ENCODE data around the gene NKD1.

NKD1 gene

DNA sequence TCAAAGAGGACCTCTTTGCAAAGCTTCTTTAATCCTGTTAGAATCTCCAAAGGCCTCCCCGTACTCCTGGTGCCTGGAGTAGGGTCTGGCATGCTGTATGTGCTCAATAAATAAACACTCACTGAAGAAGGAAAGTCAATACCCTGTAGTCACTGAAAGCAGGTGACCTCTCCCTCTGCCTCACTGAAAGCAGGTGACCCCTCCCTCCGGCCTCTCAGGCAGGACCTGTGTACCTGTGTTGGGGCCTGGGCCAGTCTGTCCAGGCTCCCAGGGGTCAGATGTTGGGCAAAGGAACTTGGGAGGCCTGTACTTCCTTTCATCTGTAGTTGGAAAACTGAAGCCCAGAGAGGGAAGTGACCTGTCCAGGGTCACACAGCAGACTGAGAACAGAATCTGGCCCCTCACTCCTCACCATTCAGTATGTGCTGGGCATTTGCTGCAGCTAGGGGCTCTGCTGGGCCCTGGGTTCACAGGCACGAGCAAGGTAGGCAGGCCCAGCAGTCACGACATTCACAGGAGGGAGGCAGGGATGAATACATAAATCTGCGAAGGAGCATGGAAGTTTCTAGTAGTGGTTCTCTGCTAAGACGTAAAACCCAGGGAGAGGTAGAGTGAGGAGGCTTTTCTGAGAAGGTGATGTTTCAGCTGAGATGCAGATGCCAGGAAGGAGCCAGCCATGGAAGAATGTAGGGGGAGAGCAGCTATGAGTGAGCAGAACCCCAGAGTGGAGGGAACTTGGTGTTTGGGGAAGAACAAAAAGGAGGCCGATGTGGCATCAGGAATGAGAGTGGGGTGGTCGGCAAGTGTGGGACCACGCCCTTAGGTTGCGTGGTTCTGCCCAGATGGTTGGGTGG is 64.0 kb downstream of the NKD1 start:
- DNase-seq (ENCODE audit: low read depth in 2 of 3, low spot score in 2 of 3), result no peak

DNA sequence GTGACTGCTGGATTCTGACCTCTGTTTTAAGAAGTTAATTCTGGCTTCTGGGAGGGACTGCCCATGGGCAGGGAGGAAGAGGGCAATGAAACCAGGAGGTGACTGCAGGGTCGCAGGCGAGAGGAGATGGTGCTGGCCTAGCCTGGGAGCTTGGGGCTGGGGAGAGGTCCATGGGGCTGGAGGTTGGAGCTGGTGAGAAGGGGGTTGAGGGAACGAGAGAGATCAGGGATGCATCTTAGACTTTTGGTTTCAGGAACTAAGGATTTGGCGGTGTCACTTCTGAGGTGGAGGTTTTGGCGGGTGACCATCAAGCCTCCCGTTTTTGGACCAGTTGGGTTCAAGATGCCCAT is 64.6 kb downstream of the NKD1 start:
- DNase-seq (ENCODE audit: low read depth in 2 of 3, low spot score in 2 of 3), result no peak

GRCh38 chr16:50613281-50613963 is 65.2 kb downstream of the NKD1 start:
- no peak for DNase-seq (ENCODE audit: low read depth in 2 of 3, low spot score in 2 of 3)

- DNase-seq (ENCODE audit: low read depth in 2 of 3, low spot score in 2 of 3), result no peak
Observed at GRCh38 chr16:50613964-50614474, 65.8 kb downstream of the NKD1 start.

DNA sequence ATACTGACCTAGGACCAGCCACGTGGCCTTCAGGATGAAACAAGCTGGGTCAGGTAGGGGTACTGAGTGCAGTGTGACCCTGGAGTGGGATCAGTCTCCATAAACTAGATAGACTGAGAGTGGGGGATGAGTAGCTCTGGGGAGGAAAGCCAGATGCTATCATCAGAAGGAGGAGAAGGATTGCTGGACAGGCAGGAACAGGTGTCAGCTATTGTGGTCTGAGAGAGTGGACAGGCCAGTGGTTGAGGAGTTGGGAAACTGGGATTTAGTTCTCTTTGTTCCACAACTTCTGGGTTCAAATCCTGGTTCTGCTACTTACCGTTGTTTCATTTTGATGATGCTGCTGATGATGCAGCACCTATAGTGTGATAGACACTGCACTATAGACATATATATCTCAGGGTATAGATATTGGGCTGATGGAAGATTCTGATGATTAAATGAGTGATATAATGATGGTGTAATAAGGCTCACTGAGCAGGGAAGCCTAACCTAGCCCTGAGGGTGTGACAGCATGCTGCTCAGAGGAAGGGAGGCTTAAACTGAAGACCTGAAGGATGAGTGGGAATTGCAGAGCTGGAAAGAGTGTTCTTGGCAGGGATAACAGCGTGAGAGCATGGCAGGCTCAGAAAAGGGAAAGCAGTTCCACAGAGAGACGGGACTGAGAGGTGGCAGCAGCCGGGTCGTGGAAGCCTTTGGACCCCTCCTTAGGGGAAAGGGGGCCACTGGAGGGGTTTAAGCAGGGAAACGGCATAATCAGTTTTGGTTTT is 66.9 kb downstream of the NKD1 start:
- DNase-seq (ENCODE audit: low read depth in 2 of 3, low spot score in 2 of 3), result no peak

- DNase-seq (ENCODE audit: low read depth in 2 of 3, low spot score in 2 of 3), result no peak
Observed at GRCh38 chr16:50615891-50616290, 67.7 kb downstream of the NKD1 start.

DNA sequence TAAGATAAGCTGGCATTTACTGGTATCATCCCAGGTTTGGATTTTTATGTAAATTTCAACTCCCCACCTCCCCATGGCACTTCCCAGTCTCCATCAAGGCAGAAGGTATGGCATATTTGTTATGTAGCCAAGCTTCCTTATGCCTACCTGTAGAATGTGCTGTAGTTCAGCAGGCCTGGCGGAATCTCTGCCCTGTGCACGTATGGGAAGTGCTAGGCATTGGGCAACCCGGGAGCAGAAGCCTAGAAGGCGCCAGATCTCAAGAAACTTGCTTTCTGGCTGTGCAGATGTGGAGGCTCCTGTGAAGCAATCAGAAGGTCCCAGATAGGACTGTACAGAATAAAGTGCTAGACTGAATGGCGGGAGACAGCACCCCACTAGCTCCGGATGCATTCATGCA is 68.2 kb downstream of the NKD1 start:
- DNase-seq (ENCODE audit: low read depth in 2 of 3, low spot score in 2 of 3), result no peak

- DNase-seq (ENCODE audit: low read depth in 2 of 3, low spot score in 2 of 3), result no peak
Observed at GRCh38 chr16:50616883-50617645, 68.9 kb downstream of the NKD1 start.

DNA sequence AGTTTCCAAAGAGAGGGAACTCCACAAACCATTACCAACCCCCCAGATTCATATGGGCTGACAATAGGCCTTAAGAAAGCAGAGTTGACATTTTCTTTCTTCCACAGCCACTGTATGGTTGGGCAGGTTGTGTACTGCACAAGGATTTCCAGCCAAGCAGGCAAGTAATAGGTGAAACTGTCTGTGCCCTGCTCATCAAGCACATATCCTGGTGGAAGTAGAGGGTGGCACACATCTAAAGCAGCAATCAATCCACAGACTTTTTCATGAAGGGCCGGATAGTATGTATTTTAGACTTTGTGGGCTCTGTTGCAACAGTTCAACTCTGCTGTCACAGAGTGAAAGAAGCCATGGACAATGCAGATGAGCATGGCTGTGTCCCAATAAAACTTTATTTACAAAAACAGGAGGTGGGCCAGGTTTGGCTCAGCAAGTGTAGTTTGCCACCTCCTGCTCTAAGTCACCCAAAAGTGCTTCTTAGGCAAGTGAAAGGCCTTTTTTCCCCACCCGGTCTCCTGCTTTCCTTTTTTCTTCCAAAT is 69.5 kb downstream of the NKD1 start:
- no peak for DNase-seq (ENCODE audit: low read depth in 2 of 3, low spot score in 2 of 3)

DNA sequence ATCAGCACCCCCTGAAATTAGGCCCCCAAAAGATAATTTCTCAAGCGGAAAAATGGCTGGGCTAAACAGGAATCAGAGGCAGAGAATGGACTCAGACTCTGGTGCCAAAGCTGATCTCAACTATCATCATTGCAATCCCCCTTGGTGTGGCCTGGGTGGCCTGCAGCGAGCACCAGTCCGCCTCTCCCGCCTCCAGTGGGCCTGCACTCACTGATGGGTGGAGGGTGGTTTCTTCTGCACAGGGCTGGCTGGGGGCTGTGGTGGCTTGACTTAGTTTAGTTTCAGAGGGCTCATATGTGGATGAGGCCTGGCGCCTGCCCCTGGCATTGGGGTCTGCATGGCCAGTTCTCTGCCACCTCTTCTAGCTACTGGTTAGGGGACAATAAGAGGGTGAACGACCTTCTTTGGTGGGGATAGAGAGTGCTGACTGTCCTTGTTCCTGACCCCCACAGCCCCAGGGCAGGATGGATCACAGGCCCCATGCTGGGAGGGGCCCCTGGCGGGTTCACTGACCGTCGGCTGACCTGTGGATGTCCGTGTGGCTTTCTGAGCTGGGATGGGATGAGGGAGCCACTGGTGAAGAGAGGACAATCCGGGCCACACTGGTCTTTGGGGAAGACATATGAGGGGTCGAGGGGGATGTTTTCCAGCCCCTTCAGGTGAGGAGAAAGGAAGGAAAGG is 70.2 kb downstream of the NKD1 start:
- no peak for DNase-seq (ENCODE audit: low read depth in 2 of 3, low spot score in 2 of 3)

- no peak for DNase-seq (ENCODE audit: low read depth in 2 of 3, low spot score in 2 of 3)
Observed at GRCh38 chr16:50619702-50620491, 71.7 kb downstream of the NKD1 start.

DNA sequence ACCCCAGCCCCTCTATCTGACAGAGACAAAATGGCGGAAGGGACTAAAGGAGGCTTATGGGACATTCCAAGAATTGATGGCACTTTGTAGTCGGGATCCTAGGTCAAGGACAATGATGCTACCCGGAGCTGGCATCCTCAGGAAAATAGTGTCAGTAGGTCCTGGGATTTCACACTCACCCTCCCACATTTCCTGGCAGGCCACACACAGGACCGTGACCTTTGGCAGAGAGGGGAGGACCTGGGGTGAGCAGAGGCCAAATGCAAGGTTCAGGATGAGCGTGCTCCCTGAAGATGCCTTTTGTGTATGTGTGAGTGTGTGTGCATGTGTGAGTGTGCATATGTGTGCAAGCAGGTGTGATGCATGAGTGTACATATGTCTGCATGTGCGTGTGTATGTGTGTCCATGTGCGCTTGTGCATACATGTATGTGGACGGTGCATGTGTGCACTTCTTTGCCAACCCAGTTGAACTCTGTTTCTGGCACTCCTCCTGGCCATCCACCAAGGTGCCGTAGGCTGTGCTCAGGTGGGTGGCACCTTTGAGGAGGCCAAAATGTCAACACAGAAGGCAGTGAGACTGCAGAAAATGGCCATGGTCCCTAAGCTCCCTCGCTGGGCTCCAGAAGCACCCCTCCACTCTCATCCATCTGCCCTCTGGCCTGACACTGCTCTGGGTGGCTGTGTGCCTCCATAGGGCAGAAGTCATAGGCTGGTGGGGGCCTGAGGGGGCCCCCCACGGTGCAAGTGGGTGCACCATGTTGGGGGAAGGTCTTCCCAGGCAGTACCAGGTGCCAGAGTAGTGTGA is 72.7 kb downstream of the NKD1 start:
- DNase-seq (ENCODE audit: low read depth in 2 of 3, low spot score in 2 of 3), result no peak

DNA sequence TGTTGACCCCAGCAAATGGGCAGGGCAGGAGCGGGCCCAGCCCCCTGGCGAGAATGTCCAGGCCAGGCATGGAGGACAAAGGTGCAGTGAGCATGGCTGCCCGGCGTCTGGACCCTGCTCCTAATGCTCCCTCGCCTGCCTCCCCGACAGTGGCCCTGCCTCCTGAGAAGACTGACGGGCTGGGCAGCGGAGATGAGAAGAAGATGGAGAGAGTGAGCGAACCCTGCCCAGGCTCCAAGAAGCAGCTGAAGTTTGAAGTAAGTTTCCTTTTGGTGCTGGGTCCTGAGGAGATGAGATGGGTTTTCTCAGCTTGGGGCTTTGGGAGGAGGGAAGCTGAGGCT is 73.2 kb downstream of the NKD1 start:
- no peak for DNase-seq (ENCODE audit: low read depth in 2 of 3, low spot score in 2 of 3)

GRCh38 chr16:50622029-50622428 is 73.8 kb downstream of the NKD1 start:
- DNase-seq (ENCODE audit: low read depth in 2 of 3, low spot score in 2 of 3), result no peak

DNA sequence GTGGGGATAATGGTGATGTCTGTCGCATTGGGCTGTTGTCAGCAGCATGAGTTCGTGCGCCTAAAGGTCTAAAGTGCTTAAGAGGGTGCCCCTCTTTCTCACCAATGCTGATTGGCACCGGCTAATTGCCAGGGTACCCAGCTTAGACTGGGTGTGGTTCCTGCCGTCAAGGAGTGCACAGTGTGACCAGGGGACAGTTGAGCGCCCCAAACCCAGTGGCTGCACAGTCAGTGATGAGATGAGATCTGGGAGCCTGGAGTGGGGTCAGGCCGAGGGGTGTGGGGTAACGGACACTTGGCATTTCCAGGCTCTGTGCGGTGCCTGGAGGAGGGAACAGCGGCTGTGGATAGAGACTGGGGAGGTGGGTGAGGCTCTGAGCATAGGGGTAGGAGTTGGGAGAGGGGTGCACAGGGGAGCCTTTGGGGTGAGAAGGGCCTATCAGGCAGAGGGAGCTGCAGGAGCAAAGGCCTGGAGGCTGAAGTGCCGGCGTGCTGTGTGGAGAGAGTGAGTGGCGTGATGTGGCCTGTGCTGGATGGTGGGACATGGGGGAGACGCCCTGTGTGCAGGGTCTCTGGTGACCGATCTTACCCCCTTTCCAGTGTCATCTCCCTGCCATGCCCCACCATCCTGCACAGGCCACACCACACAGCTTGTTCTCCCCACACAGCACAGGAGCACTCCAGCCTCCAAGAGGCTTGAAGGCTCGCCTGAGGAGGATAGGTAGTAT is 74.6 kb downstream of the NKD1 start:
- no peak for DNase-seq (ENCODE audit: low read depth in 2 of 3, low spot score in 2 of 3)

DNA sequence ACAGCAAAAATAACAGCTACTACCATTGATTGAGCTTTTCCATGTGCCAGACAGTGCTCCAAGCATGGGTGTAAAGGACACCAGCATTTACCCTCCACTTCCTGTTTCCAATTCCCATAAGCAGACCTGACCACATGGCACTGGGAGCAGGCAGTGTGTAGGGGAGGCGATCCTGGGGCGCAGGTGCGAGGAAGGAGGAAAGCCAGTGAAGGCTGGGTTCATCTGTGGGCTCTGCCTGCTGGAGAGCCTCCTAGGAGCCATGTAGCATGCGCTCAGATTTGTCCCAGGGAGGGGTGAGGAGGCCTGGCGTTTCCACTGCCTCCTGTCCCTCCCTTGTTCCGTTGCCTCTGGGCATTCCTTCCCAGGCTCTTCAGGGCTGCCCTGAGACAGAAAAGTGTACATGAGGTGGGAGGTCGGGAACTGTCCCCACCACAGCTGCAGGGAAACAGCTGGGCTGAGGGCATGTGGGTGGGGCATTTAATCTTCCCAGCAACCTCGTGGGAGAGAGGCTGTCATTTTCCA is 76.3 kb downstream of the NKD1 start:
- no peak for DNase-seq (ENCODE audit: low read depth in 2 of 3, low spot score in 2 of 3)

GRCh38 chr16:50625374-50625773 is 77.2 kb downstream of the NKD1 start:
- no peak for DNase-seq (ENCODE audit: low read depth in 2 of 3, low spot score in 2 of 3)

- no peak for DNase-seq (ENCODE audit: low read depth in 2 of 3, low spot score in 2 of 3)
Observed at GRCh38 chr16:50626868-50627267, 78.7 kb downstream of the NKD1 start.
